HEK293T (cell line): ENCODE measurements around the gene STK33.
"Not testable (repeated sequence)": the region's sequence is repeated elsewhere in the genome, so short reads cannot be mapped to it uniquely, and the experiment has no call there.

Source experiments
- CTCF ChIA-PET: fragments of 350-600 bp; formaldehyde crosslinking; extraction: SDS; loops from one replicate; lab custom pipeline; 2021; ENCODE audit warnings: antibody characterized with exemption, inconsistent platforms; lab: Yijun Ruan, JAX
- POLR2A ChIA-PET: fragments of 350-600 bp; formaldehyde crosslinking; extraction: SDS; loops from one replicate; lab custom pipeline; 2020; ENCODE audit warnings: antibody characterized with exemption, inconsistent platforms; lab: Yijun Ruan, JAX
- DNase-seq: peaks from one replicate; pipeline ENCODE4 v3.0.0; 2012; ENCODE audit warnings: mixed read lengths; ENCODE audit errors: extremely low spot score
- ARNT ChIP-seq: fragments of 450-650 bp; IDR thresholded peaks from 2 replicates; pipeline ENCODE4 v1.6.1; 2017; ENCODE audit warnings: mild to moderate bottlenecking
- BHLHE40 ChIP-seq: fragments of 450-650 bp; IDR thresholded peaks from 2 replicates; pipeline ENCODE4 v1.6.1; 2016; ENCODE audit warnings: mild to moderate bottlenecking, moderate library complexity, borderline replicate concordance
- CTBP1 ChIP-seq: fragments of 450-650 bp; IDR thresholded peaks from 2 replicates; pipeline ENCODE4 v1.6.1; 2016; ENCODE audit warnings: borderline replicate concordance
- ELF4 ChIP-seq: fragments of 450-650 bp; IDR thresholded peaks from 2 replicates; pipeline ENCODE4 v1.6.1; 2017; ENCODE audit warnings: antibody characterized with exemption
- FOXA1 ChIP-seq: fragments of 450-650 bp; IDR thresholded peaks from 2 replicates; pipeline ENCODE4 v1.6.1; 2016; ENCODE audit warnings: mild to moderate bottlenecking
- FOXK2 ChIP-seq: fragments of 450-650 bp; IDR thresholded peaks from 2 replicates; pipeline ENCODE4 v1.6.1; 2016; ENCODE audit warnings: mild to moderate bottlenecking
- FOXM1 ChIP-seq: fragments of 450-650 bp; IDR thresholded peaks from 2 replicates; pipeline ENCODE4 v1.6.1; 2017; ENCODE audit warnings: mild to moderate bottlenecking, borderline replicate concordance
- HDGF ChIP-seq: fragments of 450-650 bp; IDR thresholded peaks from 2 replicates; pipeline ENCODE4 v1.6.1; 2017; ENCODE audit warnings: antibody characterized with exemption, borderline replicate concordance
- L3MBTL2 ChIP-seq: fragments of 450-650 bp; conservative IDR thresholded peaks from 2 replicates; pipeline ENCODE4 v1.6.1; 2016; ENCODE audit warnings: mild to moderate bottlenecking
- LEF1 ChIP-seq: fragments of 450-650 bp; IDR thresholded peaks from 2 replicates; pipeline ENCODE4 v1.6.1; 2017; ENCODE audit warnings: mild to moderate bottlenecking, borderline replicate concordance
- NFRKB ChIP-seq: fragments of 450-650 bp; IDR thresholded peaks from 2 replicates; pipeline ENCODE4 v1.6.1; 2016; ENCODE audit warnings: mild to moderate bottlenecking, moderate library complexity
- SP1 ChIP-seq: fragments of 450-650 bp; IDR thresholded peaks from 2 replicates; pipeline ENCODE4 v1.6.1; 2017
- SUZ12 ChIP-seq: fragments of 450-650 bp; IDR thresholded peaks from 2 replicates; pipeline ENCODE4 v1.6.1; 2016; ENCODE audit warnings: mild to moderate bottlenecking
- TARDBP ChIP-seq: fragments of 450-650 bp; IDR thresholded peaks from 2 replicates; pipeline ENCODE4 v1.6.1; 2016
- ZNF384 ChIP-seq: fragments of 450-650 bp; IDR thresholded peaks from 2 replicates; pipeline ENCODE4 v1.6.1; 2016
- TF ChIP-seq, protein P1 (sequence below): fragments of 450-650 bp; IDR thresholded peaks from 2 replicates; pipeline ENCODE4 v1.6.1; 2016

Gene STK33

DNA sequence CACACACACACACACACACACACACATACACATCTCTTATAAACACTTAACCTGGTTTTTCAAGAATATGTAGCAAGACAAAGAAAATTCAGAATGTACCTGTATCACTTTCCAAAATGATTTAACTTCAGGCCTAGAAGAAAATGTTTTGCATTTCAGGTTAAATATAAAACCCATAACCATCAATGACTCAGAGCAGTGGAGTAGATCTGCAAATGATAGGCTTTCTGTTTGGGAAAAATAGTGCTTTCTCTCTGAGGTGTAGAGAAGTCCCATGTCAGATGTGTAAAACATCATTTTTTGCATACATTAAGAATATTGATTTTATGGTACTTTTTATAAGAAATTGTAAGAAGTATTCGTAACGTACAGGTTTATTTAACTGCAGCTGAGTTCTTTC is 116.9 kb downstream of the STK33 start:
- no peak for TF ChIP-seq CTBP1
- no peak for TF ChIP-seq ELF4
- no peak for TF ChIP-seq ZNF384
- no peak for TF ChIP-seq SP1
- no peak for TF ChIP-seq LEF1
- POLR2A ChIA-PET, result no interaction called here
- no peak for DNase-seq
- CTCF ChIA-PET, result no interaction called here

GRCh38 chr11:8467806-8468205 is 126.2 kb downstream of the STK33 start:
- DNase-seq, POLR2A ChIA-PET, CTCF ChIA-PET: not testable (repeated sequence)

GRCh38 chr11:8467356-8467755 is 126.7 kb downstream of the STK33 start:
- CTCF ChIA-PET, POLR2A ChIA-PET: not testable (repeated sequence)

DNA sequence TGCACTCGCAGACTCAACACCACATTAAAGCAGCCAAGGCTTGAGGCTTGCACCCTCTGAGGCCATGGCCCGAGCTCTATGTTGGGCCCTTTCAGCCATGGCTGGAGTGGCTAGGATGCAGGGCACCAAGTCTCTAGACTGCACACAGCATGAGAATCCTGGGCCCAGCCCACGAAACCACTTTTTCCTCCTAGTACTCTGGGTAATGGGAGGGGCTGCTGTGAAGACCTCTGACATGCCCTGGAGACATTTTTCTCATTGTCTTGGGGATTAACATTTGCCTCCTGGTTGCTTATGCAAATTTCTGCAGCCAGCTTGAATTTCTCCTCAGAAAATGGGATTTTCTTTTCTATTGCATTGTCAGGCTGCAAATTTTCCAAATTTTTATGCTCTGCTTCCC is 127.1 kb downstream of the STK33 start:
- POLR2A ChIA-PET, CTCF ChIA-PET, DNase-seq: not testable (repeated sequence)

More at GRCh38 chr11:8467356-8467755, 126.7 kb downstream of the STK33 start:
- not testable (repeated sequence) for DNase-seq

- POLR2A ChIA-PET, result no interaction called here
- no peak for DNase-seq
- CTCF ChIA-PET, result no interaction called here
- TF ChIP-seq LEF1, result no peak
- no peak for TF ChIP-seq HDGF
- TF ChIP-seq NFRKB, result no peak
- no peak for TF ChIP-seq BHLHE40
- no peak for TF ChIP-seq ELF4
Observed at GRCh38 chr11:8459711-8460399, 134.2 kb downstream of the STK33 start.

- ChIA-PET CTCF (no interaction called here), POLR2A (no interaction called here)
- no peak for DNase-seq
- TF ChIP-seq HDGF, result no peak
- no peak for TF ChIP-seq FOXM1
- no peak for TF ChIP-seq ARNT
- TF ChIP-seq L3MBTL2, result no peak
- no peak for TF ChIP-seq SUZ12
- TF ChIP-seq, protein P1, sequence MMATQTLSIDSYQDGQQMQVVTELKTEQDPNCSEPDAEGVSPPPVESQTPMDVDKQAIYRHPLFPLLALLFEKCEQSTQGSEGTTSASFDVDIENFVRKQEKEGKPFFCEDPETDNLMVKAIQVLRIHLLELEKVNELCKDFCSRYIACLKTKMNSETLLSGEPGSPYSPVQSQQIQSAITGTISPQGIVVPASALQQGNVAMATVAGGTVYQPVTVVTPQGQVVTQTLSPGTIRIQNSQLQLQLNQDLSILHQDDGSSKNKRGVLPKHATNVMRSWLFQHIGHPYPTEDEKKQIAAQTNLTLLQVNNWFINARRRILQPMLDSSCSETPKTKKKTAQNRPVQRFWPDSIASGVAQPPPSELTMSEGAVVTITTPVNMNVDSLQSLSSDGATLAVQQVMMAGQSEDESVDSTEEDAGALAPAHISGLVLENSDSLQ, result no peak
- no peak for TF ChIP-seq ELF4
Observed at GRCh38 chr11:8442301-8442700, 151.7 kb downstream of the STK33 start.

GRCh38 chr11:8440649-8441048 is 153.4 kb downstream of the STK33 start:
- ChIA-PET POLR2A (no interaction called here), CTCF (no interaction called here)
- no peak for TF ChIP-seq TARDBP
- TF ChIP-seq HDGF, result no peak
- no peak for TF ChIP-seq ZNF384
- no peak for TF ChIP-seq FOXM1
- TF ChIP-seq SUZ12, result no peak
- TF ChIP-seq BHLHE40, result no peak
- no peak for DNase-seq

DNA sequence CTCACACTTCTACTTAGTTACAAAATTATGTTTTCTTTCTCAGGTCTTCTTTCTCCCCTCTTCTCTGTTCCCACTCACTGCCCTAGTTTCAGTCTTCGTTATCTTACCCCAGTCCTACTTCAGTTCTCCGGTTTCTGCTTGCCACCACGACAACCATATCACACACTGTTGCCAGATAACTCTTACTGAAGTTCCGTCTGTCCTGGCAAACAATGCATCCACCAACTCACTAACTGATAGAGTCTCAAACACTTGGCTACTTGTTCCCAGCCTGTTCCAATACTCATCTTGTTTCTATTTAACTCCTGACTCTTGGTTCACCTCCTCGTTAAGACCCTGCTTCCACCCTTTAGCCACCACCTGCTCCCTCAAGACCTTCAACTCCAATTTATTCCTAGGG is 164.5 kb downstream of the STK33 start:
- DNase-seq, result no peak
- CTCF ChIA-PET, result no interaction called here
- TF ChIP-seq ELF4, result no peak
- no peak for TF ChIP-seq FOXK2
- TF ChIP-seq FOXM1, result no peak
- TF ChIP-seq BHLHE40, result no peak
- TF ChIP-seq FOXA1, result no peak
- no peak for TF ChIP-seq ZNF384
- no peak for TF ChIP-seq SP1
- no peak for TF ChIP-seq NFRKB
- TF ChIP-seq HDGF, result no peak
- no peak for TF ChIP-seq SUZ12
- no peak for TF ChIP-seq TARDBP
- no peak for TF ChIP-seq CTBP1
- no peak for TF ChIP-seq LEF1
- no peak for TF ChIP-seq L3MBTL2
- POLR2A ChIA-PET, result no interaction called here

GRCh38 chr11:8426076-8426475 is 168.0 kb downstream of the STK33 start:
- DNase-seq, result no peak
- ChIA-PET CTCF (no interaction called here), POLR2A (no interaction called here)
- no peak for TF ChIP-seq SP1
- no peak for TF ChIP-seq TARDBP
- no peak for TF ChIP-seq ELF4
- TF ChIP-seq CTBP1, result no peak
- no peak for TF ChIP-seq LEF1
- no peak for TF ChIP-seq SUZ12
- no peak for TF ChIP-seq HDGF
- no peak for TF ChIP-seq FOXA1
- no peak for TF ChIP-seq FOXK2
- TF ChIP-seq ZNF384, result no peak
- no peak for TF ChIP-seq FOXM1
